Activated gamma-delta T cell treated with Interleukin-2 at 50 U/mL for 16 hours (primary cell): ENCODE data around the gene CELA1.

Source experiments
- DNase-seq: peaks from one replicate; pipeline ENCODE4 v3.0.0-alpha.2; 2020

CELA1 gene

DNA sequence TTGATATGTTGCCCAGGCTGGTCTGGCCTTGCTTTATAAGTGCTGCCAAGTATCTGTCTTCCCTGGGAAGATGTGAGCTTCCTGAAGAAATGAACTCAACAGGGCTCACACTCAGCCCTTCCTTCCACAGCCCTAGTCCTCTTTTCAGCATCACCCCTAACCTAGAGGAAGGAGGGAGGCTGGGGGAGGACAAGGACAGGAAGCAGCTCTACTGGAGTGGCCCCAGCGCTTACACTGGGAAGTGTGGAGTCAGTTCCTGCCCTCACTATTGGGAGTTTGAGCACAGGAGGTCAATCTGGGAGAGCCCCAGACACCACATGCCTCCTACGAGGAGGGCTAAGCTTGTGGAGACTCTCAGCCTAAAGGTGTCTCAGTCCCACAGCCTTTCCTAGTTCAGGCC, 27.9 kb upstream of the CELA1 start:
- no peak for DNase-seq

DNA sequence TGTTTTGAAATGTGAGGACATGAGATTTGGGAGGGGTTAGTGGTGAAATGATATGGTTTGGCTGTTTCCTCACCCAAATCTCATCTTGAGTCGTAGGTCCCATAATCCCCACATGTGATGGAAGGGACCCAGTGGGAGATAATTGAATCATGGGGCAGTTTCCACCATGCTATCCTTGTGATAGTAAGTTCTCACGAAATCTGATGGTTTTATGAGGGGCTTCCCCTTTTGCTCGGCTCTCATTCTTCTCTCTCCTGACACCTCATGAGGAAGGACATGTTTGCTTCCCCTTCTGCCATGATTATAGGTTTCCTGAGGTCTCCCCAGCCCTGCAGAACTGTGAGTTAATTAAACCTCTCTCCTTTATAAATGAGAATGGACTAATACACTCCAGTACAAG, 26.7 kb upstream of the CELA1 start:
- no peak for DNase-seq

DNA sequence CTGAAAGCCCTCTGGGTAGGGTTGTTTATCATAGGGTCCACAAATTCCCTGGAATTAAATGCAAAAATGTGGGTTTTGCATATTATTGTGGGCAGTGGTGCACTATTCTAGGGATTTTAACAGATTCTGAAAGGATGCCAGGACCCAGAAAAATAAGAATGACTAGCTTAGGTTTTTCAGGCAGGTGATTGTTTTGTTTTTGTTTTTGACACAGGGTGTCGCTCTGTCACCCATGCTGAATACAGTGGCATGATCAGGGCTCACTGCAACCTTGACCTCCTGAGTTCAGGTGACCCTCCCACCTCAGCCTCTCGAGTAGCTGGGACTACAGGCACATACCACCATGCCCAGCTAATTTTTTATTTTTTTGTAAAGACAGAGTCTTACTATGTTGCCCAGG, 25.5 kb upstream of the CELA1 start:
- DNase-seq: no peak

DNA sequence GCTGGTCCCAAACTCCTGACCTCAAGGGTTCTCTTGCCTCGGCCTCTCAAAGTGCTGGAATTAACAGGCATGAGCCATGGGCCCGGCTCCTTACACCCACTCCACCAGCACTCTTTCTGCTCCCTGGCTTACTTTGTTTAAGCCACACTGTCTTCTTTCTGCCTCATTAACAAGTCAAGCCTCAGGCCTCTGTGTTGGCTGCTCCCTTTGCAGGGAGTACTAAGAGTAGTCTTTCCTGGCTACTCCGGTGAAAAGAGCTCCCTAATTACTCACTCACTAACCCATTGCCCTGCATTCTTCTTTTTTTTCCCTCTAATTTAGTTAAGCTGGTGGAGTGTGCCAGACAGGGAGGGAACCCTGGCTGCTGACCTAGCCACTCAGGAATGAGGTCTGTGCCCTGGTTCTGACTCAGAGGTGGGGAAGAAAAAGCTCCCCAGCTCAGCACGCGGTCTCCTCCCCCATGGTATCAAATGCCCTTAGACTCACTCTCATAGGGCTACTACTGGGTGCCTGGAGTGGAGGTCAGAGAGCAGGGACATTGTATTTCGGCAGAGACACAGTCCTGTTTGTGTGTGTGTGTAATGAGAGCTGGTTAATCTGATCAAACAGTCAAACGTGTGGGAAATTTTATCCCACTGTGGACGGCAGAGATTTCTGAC, 24.9 kb upstream of the CELA1 start:
- no peak for DNase-seq

DNA sequence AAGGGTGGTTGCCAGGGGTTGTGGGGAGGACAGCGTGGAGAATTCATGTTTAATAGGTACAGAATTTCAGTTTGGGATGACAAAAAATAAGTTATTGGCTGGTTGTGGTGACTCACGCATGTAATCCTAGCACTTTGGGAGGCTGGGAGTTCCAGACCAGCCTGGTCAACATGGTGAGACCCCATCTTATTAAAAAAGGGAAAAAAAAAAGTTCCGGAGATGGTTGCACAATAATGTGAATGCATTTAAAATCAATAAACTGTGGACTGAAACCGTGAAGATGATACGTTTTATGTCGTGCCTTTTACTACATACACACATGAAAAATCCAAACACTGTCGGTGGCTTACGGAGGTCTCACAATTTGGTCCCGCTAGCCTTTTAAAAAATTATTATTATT, 24.2 kb upstream of the CELA1 start:
- DNase-seq: no peak

DNA sequence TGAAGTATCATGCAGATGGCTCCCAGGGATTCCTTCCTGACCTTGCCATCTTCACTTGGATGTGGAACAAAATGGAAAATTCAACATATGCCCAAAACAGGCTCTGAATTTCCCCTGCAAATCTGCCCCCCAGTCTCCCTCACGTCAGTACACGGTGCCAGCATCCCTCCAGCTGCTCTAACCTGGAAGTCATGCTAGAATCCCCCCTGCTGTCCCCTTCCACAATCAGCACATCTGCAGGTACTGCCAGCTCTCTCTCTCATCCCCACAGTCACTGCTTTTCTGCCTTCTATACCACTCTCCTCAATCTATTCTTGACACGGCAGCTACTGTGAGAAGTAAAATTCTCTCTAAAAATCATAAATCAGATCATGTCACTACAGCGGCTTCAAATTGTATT, 23.1 kb upstream of the CELA1 start:
- no peak for DNase-seq

DNA sequence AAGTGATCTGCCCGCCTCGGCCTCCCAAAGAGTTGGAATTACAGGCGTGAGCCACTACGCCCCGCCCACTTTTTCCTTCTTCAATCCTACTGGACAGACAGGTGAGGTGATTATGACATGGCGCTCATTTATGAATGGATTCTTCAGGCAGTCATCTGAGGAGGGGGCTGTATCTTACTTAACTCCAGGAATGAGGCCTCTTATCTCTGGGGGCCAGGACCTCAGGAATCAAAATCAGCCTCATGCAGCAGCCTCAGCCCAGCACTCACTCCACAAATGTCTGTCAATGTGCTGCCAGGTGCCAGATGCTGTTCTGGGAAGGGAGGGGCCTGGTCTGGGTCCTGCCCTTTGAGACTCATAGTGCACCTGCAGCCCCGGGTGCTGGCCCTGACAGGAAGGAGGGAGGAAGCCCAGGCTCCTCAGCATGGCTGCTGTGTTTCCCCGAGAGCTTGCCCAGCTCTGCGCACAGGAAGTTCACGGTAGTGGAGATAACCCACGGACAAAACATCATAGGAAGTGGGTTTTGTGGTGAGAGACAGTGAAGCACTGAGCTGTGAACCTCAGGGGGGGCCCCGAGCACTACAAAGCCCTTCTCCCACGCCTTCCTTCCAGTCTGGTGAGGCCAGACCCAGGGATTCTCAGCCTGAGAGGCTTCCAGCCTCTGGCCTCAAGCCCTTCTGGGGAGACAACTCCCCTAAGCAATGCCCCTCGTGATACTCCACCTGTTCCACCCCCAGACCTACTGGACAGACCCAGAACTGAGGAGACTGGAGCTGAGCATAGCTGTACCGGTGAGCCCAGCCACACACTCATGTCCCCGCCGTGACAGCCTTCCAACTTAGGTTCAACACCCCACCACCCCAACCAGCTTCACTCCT, 22.4 kb upstream of the CELA1 start:
- peak; percentile 87 for DNase-seq

DNA sequence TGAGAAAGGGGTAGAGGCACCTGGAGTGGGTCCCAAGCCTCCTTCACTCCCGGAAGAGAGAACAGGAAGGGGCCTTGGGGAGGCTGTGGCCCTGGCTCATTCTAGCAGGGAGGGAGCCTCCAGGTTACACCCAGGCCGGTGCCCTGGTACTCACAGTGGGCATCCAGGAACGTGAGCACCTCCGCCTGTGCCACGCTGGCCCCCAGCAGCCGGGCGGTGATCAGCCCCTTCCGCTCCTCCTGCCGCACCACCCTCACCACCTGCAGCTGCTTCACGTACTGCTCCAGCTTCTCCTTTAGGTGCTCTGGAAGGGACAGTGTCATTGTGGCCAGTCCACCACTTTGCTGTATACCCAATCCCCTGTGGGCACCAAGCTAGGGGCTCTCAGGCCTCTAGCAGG, 18.8 kb upstream of the CELA1 start:
- DNase-seq: no peak

DNA sequence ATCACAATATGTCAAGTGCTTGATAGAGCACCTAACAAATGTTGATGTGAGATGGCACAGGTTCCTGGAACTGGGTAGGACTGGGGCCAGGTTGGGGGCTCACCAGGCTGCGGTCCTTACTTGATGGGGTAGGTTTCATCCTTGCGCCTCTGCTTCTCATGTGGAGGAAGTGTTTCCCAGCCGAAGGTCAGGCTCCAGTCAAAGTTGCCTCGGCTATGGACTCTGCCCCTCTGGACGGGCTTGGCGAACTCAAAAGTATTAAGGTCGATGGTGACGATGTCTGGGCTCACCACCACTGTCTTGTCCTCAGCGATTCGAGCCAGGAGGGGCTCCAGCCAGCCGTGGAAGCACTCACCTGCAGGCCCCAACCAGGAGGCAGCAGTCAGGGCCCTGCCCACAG, 17.5 kb upstream of the CELA1 start:
- DNase-seq: no peak

DNA sequence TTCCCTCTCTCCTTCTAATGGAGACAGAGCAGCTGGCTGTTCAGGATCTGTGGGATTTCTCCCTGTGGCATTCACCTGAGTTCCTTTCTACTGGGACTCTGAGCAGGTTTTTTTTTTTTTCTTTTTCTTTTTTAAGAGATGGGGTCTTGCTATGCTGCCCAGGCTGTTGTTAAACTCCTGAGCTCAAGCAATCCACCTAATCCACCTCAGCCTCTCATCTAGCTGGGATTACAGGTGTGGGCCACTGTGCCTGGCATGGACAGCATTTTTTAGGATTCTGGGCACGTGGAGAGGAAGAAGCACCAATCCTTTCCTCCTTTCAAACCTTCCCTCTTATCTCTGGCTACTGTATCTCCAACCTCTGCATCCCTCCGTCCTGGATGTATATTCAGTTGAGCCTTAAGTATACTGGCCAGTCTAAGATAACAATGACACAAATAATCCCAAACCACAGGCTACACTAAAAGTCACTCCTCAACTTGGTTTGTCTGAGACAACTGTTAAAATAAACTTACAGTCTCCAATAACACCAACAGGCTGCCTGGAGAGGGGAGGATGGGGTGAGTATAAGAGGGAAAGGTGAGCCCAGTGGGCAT, 16.4 kb upstream of the CELA1 start:
- DNase-seq: no peak

DNA sequence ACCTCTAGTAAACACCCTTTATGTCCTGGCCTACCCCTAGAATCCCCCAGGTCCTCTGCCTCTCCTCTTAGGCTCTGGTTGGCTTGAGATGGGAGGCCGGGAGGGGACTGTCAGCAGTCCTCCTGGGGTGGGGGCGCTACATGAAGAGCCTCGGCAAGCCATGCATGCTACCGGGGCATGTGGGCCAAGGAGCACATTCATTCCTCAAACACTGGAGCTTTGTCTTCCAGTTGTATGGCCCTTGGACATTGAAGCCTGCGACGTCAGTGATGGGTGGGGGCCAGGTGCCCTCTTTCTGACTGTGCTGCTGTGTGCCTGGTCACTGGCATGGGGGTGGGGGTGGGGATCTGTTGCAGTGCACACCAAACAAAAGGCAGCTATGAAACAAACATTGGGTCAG, 15.8 kb upstream of the CELA1 start:
- no peak for DNase-seq

DNA sequence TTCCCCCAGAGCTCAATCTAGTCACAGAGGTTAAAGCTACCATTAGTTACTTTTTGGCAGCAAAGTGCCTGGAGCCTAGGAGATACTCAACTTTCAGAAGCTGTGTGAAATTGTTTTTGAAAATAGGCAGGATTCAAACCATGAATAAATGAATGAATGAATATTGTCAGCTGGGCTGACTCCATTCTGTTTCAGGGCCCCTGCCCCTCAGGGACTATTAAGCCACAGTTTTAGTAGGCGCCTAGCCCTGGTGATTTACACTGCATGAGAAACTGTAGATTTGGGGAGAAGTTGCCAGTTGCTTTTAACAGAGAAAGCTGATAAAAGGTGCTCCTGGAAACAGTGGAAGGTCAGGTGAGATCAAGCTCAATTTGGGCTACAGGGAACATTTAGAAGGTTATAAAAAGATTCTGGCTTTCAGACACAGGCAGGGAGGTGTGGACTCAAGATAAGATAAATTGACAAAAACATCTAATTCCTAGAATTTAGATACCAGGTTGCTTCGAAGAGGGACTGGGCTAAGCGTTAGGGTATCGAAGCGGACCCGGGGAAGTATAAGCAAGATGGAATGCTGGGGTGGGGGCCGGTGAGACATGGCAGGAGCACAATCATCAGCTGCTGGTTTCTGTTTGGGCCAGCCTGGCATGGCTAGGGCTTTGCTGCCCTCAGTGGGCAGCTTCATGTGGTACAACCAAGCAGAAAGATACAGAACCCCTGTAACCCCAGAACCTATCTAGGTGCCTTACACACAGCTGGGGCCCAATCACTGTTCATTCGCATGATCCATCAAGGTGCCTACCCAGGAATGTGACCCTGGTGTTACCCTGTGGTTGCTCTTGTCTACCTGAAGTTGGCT, 14.9 kb upstream of the CELA1 start:
- DNase-seq: no peak

DNA sequence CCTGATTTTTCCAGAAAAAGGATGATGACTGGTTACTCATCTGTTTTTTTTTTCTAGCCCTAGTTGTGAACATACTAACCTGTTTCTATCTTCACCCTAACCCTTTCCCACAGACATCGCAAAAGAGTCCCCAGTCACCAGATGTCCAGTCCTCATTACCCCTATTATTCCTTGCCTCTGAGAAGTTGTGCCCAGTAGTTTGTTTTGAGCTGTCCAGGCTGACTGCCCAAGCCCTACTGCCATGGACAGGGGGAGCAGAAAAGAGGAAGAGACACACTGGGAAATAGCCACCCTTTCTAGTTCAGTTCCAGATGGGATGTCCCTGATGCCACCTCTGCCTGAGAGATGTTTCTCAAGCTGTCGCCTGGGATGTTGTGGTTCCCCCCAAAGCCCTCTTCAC, 13.8 kb upstream of the CELA1 start:
- DNase-seq: no peak

DNA sequence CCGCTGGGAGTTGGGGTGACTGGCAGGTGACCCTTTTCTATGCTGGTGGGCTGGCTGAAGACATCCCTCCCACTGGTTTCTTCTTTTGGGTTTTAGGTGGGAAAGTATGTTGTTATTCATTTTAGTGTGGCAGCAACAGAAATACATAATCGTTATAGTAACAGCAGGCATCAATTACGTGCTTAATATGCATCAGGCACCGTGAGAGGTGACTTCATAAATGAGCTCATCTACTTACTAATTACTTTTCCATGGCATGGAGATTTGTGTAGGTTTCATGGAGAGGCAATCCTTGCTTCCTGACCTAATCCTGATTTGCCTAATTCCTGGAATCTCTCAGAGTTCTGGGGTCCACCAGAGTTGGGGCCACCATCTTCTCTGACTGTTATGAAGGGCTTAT, 13.4 kb upstream of the CELA1 start:
- DNase-seq: no peak

DNA sequence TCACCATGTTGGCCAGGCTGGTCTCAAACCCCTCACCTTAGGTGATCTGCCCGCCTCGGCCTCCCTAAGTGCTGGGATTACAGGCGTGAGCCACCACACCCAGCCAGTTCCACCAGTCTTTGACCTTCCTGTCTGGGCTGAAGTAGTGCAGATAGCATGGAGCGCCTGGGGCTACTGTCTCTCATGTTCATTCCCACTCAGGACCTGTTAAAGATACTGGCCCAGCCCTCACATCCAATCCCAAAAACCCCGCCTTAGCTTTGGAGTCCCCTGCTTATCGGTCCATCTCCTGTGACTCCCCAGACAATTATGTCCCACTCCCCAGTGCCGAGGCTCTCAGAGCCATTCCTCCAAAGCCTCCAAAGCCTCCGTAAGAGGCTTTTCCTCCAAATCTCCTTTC, 12.0 kb upstream of the CELA1 start:
- no peak for DNase-seq

DNA sequence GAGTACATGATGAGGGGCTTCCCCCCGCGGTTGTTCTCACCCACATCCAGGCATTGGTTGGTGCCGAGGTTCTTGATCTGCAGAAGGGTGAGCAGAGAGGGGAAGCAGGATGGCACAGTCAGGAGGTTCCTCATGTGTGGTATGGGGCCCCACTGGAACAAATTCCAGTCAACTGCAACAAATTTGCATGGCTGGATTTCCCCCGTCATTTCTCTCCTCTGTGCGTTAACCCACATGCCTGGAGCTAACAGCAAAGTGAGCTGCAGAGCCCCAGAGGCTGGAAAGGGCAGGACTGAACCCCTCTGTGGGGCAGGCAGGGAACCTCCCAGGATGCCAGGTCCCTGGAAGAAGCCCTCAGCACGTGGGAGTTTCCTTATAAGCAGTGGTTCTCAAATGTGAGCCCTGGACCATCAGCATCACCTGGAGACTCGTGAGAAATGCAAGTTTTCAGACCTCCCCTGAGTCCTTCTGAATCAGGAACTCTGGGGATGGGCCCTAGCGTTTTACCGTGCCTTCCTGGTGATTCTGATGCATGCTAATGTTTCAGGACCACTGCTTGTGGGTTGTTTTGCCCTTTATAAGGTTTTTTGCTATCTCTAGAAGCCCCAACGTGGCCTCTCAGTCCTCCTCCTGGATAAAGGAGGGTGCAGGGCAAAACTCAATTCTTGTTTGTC, 11.0 kb upstream of the CELA1 start:
- DNase-seq: no peak

DNA sequence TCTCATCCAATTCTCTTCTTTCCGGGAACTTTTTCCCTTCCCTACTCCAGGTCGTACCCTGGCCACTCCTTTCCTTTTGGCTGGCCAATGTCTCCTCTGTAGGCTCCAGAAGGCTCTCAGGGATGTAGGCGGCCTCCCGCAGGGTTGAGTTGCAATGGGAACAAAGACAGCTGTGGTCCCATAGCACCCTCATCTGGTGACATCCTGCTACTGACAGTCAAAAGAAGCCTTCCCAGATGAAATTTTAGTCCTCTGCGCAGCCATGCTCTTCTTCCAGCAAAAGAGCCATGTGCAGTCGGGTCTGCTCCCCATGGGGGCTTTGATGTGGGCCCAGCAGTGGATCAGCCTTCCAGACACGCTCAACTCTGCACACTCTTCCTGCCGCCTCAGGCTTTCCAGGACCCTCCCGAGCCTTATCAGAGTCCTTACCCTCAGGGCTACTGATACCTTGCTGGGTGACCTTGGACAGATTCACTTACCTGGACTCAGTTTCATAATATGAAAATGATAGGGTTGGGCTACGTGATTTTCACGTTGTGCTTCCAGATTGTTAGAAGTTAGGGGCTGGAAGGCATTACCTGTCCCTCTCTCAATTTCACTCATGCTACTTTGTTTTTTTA, 5.5 kb upstream of the CELA1 start:
- DNase-seq: peak; percentile 38

DNA sequence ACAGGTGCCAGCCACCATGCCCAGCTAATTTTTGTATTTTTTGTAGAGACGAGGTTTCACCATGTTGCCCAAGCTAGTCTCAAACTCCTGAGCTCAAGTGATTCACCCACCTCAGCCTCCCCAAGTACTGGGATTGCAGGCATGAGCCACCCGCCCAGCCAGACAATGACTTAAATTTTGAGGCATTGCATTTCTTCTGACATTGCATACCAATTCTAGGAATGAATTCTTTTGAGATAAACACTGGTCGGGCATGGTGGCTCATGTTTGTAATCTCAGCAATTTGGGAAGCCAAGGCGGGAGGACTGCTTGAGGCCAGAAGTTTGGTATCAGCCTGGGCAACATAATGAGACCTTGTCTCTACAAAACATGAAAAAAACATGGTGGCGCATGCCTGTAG, 2.5 kb upstream of the CELA1 start:
- DNase-seq: no peak

DNA sequence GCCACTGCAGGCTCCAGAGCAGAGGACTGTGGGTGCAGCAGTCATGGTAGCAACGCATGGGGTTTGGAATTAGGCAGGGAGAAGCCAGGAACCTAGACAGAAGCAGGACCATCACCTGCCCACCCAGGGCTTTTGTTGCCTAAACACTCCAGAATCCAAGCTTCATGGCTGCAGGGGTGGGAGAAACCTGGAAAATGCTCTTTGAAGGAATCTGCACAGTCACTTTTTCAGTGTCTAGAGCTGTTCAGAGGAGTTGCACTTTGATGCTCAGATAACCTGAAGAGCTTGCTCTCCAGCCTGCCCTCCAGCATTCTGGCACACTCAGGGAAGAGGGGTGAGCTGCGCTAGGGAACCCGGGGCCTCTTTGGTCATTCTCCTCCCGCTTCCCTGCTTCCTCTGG, 1.6 kb upstream of the CELA1 start:
- no peak for DNase-seq

DNA sequence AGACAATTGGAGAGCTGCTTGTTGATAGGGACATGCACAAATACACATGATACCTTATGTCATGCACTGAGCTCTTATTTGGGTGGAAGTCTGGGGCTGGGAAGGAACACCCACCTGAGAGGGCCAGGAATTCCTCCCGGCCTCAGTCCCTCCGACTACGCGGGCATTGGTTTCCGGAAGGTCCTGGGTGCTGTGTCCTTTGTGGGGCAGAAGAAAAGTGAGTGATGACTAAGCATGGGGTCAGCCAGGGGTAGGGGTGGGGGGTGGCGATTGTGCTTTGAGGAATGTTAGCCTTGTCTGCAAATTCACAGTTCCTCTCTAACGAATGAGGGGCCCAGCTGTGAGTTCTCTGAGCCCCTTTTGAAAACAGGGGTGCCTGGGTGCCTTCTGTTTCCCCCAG, 798 bp downstream of the CELA1 start:
- DNase-seq: no peak

DNA sequence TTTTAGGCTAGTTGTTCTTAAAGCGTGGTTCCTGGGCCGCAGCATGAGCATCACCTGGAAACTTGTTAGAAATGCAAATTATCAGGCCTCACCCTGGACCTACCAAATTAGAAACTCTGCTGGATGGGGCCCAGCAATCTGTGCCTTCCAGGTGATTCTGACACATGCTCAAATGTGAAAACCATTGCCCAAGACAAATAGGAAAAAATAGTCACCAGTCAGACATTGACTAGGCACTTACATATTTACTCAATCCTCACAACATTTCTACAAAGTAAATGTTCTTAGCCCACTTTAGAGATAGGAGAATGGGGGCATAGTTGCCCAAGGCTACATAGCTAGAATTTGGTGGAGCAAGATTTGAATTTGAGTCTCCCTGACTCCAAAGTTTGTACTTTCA, 3.3 kb downstream of the CELA1 start:
- no peak for DNase-seq

DNA sequence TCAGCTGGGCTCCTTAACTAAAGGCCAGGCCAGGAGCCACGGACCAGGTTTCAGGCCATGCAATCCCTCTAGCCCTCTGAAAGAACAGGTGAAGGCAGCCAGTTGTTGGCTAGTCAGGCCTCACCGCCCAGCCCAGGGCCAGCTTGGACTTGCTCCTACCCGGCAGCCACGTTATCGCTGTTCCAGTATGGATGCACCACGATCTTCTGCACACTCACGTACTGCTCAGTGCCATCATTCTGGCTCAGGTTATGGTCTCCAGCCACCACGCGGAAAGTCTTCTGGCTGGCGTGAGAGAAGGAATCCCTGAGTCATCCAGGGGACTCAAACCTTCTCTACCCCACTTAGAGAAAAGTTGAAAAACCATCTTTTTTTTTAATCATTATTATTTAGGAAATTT, 4.1 kb downstream of the CELA1 start:
- DNase-seq: no peak
